G401 (cell line): ENCODE data around the gene TNFRSF6B. TPM values are rescaled to one million over a fixed set of nuclear protein-coding genes. Genes with fewer than 3 reads are reported as not detected.
"Not testable (repeated sequence)": the region's sequence is repeated elsewhere in the genome, so short reads cannot be mapped to it uniquely, and the experiment has no call there.

Experiments
- DNase-seq: peaks from one replicate; pipeline ENCODE4 v3.0.0-alpha.2; 2015; ENCODE audit warnings: low spot score
- in situ Hi-C: cut with HindIII; loops from 2 replicates; pipeline ENCODE4 v1.10.0; 2016; ENCODE audit warnings: low sequenced_read_pairs, mixed read lengths
- total RNA-seq: library from RNA; depleted of rRNA; stranded (reverse); fragments of >200 nt; shearing (Covaris generic); gene quantifications from 2 replicates; pipeline ENCODE4 v1.2.3, GENCODE V29; 2014

Gene TNFRSF6B
- total RNA-seq, 1 experiment from 2014 or later: not detected

- no peak for DNase-seq
- in situ Hi-C loops: no loop called here
Measured at GRCh38 chr20:63661108-63661507, 35.3 kb upstream of the TNFRSF6B start.

GRCh38 chr20:63661959-63662812 lies 34.3 kb upstream of the TNFRSF6B start:
- DNase-seq: no peak
- in situ Hi-C loops: no loop called here

- no peak for DNase-seq
- in situ Hi-C loops: no loop called here
Measured at GRCh38 chr20:63662813-63663189, 33.7 kb upstream of the TNFRSF6B start.

GRCh38 chr20:63663332-63664066 lies 33.0 kb upstream of the TNFRSF6B start:
- DNase-seq: no peak
- in situ Hi-C loops: no loop called here

- in situ Hi-C loops: no loop called here
- no peak for DNase-seq
Measured at GRCh38 chr20:63664143-63664851, 32.2 kb upstream of the TNFRSF6B start.

DNA sequence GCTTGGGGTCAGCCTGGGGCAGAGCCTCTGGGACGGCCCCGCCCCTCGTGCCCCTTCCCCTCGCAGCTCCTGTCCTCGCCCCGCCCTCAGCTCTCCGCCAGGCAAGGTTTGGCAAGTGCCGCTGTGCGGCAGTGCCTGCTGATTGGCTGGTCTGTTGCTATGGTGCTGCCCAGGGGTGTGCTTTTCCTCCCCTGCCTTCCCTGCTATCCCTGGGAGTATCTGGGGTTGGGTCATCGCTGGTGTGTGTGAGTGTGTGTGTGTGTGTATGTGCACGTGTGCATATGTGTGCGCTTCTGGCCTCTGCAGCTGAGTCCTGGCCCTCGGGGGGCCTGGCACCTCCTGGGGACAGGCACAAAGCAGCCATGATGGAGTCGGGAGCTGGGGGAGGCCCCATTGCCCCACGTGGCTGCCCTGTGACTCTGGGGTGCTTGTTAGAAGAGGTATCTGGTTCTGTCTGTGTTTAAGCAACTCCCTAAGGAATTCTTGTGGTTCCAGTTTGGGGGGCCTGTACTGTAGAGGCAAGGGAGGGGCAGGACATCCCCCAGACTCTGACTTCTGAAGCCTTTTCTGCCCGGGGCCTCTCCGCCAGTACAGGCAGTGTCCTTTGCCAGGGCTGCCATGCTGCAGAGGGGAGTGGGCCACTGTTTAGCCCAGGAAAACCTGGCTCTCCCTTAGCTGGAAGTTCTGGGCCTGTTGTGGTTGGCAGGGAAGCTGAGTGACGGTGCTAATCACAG lies 31.4 kb upstream of the TNFRSF6B start:
- in situ Hi-C loops: no loop called here
- DNase-seq: peak; percentile 90

- in situ Hi-C loops: no loop called here
- DNase-seq: no peak
Measured at GRCh38 chr20:63665708-63666107, 30.7 kb upstream of the TNFRSF6B start.

- DNase-seq: no peak
Measured at GRCh38 chr20:63667858-63668257, 28.6 kb upstream of the TNFRSF6B start.

DNA sequence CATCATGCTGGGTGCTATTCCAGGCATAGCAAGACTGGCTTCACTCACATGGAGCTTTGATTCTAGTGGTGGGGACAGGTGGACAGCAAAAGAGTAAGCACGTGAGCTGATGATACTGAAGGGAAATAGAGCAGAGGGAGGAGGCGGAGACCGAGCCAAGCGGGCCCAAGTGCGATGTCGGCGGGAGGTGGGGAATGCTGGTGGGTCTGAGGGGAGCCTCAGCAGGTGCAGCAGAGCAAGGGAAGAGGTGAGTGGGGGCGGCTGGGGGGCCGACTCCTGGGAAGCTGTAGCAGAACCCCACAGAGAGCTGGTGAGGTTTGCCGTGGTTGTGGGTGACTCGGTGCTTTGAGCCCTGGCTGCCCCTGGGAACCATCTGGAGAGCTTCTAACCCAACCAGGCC lies 28.1 kb upstream of the TNFRSF6B start:
- in situ Hi-C loops: no loop called here
- DNase-seq: no peak

More at GRCh38 chr20:63667858-63668257, 28.6 kb upstream of the TNFRSF6B start:
- in situ Hi-C loops: no loop called here

- DNase-seq, in situ Hi-C loops: not testable (repeated sequence)
Measured at GRCh38 chr20:63671695-63672094, 24.8 kb upstream of the TNFRSF6B start.

- in situ Hi-C loops: no loop called here
- DNase-seq: no peak
Measured at GRCh38 chr20:63672666-63673065, 23.8 kb upstream of the TNFRSF6B start.

- in situ Hi-C loops: no loop called here
- no peak for DNase-seq
Measured at GRCh38 chr20:63673951-63674350, 22.5 kb upstream of the TNFRSF6B start.

DNA sequence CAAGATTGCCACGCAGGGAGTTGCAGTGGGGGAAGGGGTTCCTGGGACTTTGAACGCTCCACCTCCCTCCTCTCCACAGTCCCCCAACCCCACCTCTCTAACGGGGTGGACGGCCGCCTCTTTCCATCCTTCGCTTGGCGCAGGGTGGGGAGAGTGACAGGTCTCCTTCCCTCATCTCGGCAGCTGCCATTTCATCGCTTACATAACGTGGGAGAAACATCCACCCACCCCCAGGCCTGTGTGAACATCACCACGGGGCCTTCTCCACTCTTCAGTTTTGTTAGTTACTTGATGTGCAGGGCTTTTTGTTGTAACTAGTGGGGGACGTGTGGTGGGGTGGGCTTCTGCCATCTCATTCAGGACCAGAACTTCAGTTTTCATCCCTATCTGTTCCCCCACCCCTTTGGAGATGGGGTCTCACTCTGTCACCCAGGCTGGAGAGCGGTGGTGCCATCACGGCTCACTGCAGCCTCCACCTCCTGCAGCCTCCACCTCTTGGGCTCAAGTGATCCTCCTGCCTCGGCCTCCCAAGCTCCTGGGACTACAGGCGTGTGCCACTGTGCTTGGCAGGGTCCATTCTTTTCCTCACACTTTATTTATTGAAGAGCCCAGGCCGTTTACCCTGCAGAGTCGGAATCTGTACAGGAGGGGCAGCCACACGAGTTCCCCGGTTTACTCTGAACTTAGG lies 20.6 kb upstream of the TNFRSF6B start:
- no peak for DNase-seq
- in situ Hi-C loops: no loop called here

- no peak for DNase-seq
- in situ Hi-C loops: no loop called here
Measured at GRCh38 chr20:63678071-63678470, 18.4 kb upstream of the TNFRSF6B start.

- in situ Hi-C loops: no loop called here
- no peak for DNase-seq
Measured at GRCh38 chr20:63678667-63679465, 17.6 kb upstream of the TNFRSF6B start.

GRCh38 chr20:63679799-63680305 lies 16.6 kb upstream of the TNFRSF6B start:
- in situ Hi-C loops: no loop called here
- DNase-seq: no peak

DNA sequence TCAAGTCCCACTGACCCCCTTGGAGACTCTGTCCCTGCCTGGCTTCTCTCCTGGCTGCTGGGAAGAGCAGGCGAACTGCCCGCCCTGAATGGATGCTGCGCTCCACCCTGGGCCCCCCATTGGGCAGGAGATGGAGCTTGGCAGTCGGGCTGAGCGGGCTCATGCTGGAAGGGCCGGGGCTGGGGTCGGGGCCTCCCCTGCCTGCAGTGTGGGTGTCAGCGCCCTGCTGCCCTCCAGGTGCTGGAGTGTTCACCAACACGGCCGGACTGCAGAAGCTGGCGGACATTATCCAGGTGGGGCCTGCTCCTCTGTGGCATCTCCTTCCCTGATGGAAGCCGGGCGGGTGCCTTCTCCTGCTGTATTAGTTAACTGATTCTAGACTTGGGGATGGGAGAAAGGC lies 16.0 kb upstream of the TNFRSF6B start:
- in situ Hi-C loops: no loop called here
- DNase-seq: peak; percentile 38
